ENCODE measurements around the gene DDAH2.

Gene DDAH2

DNA sequence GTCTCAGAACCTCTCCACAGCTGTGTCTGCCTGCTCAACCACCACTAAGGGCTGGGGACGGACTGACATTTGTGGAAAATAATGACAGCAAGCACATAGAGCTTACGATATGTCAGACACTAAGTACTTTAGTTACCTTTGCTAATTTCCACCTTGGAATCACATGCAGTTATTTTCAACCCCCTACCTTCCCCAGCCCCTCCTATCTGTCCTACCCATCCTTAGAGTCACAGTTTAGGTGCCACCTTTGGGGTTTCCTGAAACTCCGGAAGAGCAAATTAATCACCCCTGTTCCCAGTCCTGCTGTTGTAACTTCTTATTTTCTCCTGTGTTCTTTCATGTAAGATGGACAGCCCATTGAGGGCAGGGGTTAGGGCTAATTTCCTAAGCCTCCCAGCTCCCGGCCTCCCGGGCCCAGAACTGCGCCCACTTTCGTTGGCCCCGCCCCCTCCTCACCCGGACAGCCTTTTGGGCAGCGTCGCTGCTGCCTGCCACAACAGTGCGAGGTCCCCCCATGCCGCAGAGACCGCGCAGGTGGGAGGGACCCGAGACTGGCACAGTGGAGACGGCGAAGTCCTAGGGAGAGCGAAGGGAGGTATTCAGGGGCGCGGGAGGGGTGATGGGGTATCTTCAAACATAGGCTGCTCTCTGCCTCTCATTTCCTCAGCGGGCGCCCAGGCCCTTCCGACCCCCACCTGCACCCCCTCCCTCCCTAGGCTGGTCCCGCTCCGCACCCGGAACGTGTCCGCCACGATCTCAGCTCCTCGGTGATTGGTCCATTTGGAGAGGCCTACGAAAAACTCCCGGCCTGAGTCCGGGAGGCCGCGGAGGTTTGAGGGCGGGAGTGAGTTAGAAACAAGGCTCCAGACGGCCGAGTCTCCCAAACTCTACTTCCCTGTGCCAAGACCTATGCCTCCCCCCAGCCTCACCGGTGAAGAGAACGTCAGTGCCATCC is 1.1 kb downstream of the DDAH2 start:
- in situ Hi-C loops (cut with HindIII; ENCODE audit: low pct_ligation_motif_present, low sequenced_read_pairs), result no loop called here
- DNase-seq, result no peak
- no peak for TF ChIP-seq CTCF (IDR thresholded peaks at IDR 0.05; ENCODE audit: low read depth, low read length, missing control alignments)
- H3K27ac ChIP-seq, result no peak overlapping the region
- H3K4me3 ChIP-seq (ENCODE audit: low read depth, low read length), result no peak overlapping the region
- peaks cover 41% of the 10 kb centered on the region for H3K36me3 ChIP-seq (replicated peaks)
- H3K27me3 ChIP-seq (replicated peaks), result no peaks in the 10 kb centered on the region

DNA sequence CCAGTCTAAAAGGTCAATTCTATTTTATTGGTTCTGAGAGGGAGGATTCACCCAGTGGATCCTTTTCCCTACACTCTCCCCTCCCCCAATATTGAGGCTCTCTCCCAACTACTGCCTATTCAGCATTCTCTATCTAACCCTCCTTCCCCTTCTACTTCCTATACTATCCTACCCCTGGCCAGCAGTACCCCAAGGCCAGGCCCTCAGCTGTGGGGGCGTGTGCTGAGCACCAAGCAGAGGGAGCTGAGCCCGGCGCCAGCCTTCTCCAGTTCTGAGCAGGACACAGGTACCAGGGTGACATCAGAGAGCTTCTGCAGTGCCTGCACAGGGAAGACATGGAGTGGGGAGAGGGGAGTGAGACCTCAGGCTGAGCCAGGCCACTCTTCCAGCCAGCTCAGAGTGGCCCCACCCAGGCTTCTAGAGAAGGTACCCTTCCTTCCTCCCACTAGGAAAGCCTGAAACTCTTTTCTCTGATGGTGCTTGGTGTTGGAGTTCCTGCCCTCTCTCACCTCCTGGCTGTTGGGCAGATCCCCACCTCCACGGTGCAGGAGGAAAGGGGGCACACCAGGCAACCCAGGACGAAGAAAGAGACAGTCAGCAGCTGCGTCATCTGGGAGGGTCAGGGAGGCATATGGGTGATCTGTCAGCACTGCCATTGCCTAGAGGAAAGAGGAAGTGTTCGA is 1.9 kb downstream of the DDAH2 start:
- DNase-seq, result no peak
- no peak overlapping the region for H3K4me3 ChIP-seq (ENCODE audit: low read depth, low read length)

GRCh38 chr6:31725502-31726350 is 3.4 kb downstream of the DDAH2 start:
- H3K36me3 ChIP-seq (replicated peaks), result peaks cover 20% of the 10 kb centered on the region
- in situ Hi-C loops (cut with HindIII; ENCODE audit: low pct_ligation_motif_present, low sequenced_read_pairs), result no loop called here
- H3K4me3 ChIP-seq (ENCODE audit: low read depth, low read length), result no peak overlapping the region
- H3K27me3 ChIP-seq (replicated peaks), result no peaks in the 10 kb centered on the region
- DNase-seq, result no peak
- no peak for TF ChIP-seq CTCF (IDR thresholded peaks at IDR 0.05; ENCODE audit: low read depth, low read length, missing control alignments)
- no peak overlapping the region for H3K27ac ChIP-seq

More for the DNA sequence above, 1.9 kb downstream of the DDAH2 start:
- Histone ChIP-seq H3K36me3 (replicated peaks) (peaks cover 33% of the 10 kb centered on the region), H3K27ac (no peak overlapping the region), H3K27me3 (replicated peaks) (no peaks in the 10 kb centered on the region)
- no peak for TF ChIP-seq CTCF (IDR thresholded peaks at IDR 0.05; ENCODE audit: low read depth, low read length, missing control alignments)
- in situ Hi-C loops (cut with HindIII; ENCODE audit: low pct_ligation_motif_present, low sequenced_read_pairs), result no loop called here

DNA sequence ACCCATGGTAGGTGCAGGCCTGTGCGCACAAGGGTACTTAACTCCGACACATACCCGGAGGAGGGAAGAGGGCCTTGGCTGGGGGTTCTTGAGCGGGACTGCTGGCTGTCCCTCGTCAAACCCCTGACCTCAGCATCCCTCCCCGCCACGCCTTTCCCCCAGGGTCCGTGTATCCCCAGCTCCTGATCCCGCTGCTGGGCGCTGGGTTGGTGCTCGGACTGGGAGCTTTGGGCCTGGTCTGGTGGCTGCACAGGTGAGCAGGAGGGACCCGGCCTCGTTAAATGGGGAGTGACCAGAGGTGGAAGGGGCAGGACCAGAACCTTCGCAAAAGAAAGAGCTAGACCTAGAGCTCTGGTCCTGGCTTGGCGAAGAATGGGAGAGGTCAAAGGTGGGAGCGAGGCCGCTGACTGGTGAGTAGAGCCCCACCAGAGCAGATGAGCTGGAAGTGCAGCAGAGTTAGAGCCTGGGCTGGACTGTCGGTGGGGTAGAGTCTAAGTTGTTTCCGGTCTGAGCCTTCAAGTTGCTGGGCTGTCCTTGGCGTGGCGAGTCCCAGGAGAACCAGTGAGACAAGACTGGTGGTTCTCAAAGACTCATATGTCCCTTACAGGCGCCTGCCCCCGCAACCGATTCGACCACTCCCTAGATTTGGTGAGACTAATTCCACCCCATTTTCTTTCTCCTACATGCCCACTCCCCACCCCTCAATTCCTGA is 5.0 kb downstream of the DDAH2 start:
- DNase-seq, result no peak
- Histone ChIP-seq H3K27me3 (replicated peaks) (no peaks in the 10 kb centered on the region), H3K4me3 (ENCODE audit: low read depth, low read length) (no peak overlapping the region), H3K36me3 (replicated peaks) (peaks cover 17% of the 10 kb centered on the region), H3K27ac (no peak overlapping the region)
- TF ChIP-seq CTCF (IDR thresholded peaks at IDR 0.05; ENCODE audit: low read depth, low read length, missing control alignments), result no peak
- in situ Hi-C loops (cut with HindIII; ENCODE audit: low pct_ligation_motif_present, low sequenced_read_pairs), result no loop called here

- Histone ChIP-seq H3K27me3 (replicated peaks) (no peaks in the 10 kb centered on the region), H3K4me3 (ENCODE audit: low read depth, low read length) (no peak within 1 kb of the TSS), H3K27ac (no peak within 1 kb of the TSS), H3K36me3 (replicated peaks) (peaks cover 17% of the 10 kb centered on the region)
- no peak for DNase-seq
- in situ Hi-C loops (cut with HindIII; ENCODE audit: low pct_ligation_motif_present, low sequenced_read_pairs), result no loop called here
- no peak for TF ChIP-seq CTCF (IDR thresholded peaks at IDR 0.05; ENCODE audit: low read depth, low read length, missing control alignments)
Observed at GRCh38 chr6:31723245-31723979, 5.7 kb downstream of the DDAH2 start, which contains the start of gene MPIG6B. MPIG6B (plus strand) TSS chr6:31723373; CDS start chr6:31723384, 11 bp downstream.
